ENCODE data around the gene SDCBP2. TPM values are rescaled to one million over a fixed set of nuclear protein-coding genes. Genes with fewer than 3 reads are reported as not detected.

Gene SDCBP2
- total and polyA plus RNA-seq, 10 of the 15 experiments (the other 5 are each of a cell fraction or from before 2014, with no cell fraction given) = 0.16 to 2.4 (median 1.1) TPM; not detected in 1

GRCh38 chr20:1310506-1311190, 18.3 kb downstream of the SDCBP2 start (continued):
- TF ChIP-seq WRNIP1 (IDR thresholded peaks at IDR 0.05; ENCODE audit: borderline replicate concordance, low read depth, low read length) (no peak), MAX (IDR thresholded peaks at IDR 0.05; ENCODE audit: low read depth, low read length) (no peak)

GRCh38 chr20:1310071-1310470, 18.9 kb downstream of the SDCBP2 start:
- no TSS peak for BruUV-seq (replicated peaks)
- RAD21 ChIA-PET (ENCODE audit: unreplicated experiment) = no interaction called here
- no peaks in the 10 kb centered on the region for H3K9me3 ChIP-seq (replicated peaks; ENCODE audit: control insufficient read depth, insufficient read depth, low read length)
- intact Hi-C loops (cut with micrococcal nuclease; ENCODE audit: unreplicated experiment) = loop anchor here (5.0 to 10.0 kb wide), 2 partner anchors 87 to 465 kb away; no protein-coding TSS in a partner anchor
- H4K20me1 ChIP-seq (ENCODE audit: control insufficient read depth, insufficient read depth) = no peaks in the 10 kb centered on the region
- no peak overlapping the region for H3K4me2 ChIP-seq (ENCODE audit: control insufficient read depth, insufficient read depth)
- no peak overlapping the region for H2AFZ ChIP-seq (ENCODE audit: control insufficient read depth, low read depth, low read length)
- in situ Hi-C loops (cut with MboI) = loop anchor here (5.0 kb wide), 1 partner anchor 127 kb away; no protein-coding TSS in a partner anchor
- 32% methylated on average over 9 of the region's 9 CpGs for WGBS (ENCODE audit: insufficient coverage, insufficient replicate concordance, low lambda C conversion rate, missing lambda C conversion rate)
- H3K4me3 ChIP-seq = no peak overlapping the region
- no peak overlapping the region for H3K9ac ChIP-seq (ENCODE audit: control insufficient read depth, insufficient read depth, low read length)
- no peaks in the 10 kb centered on the region for H3K4me1 ChIP-seq (ENCODE audit: control insufficient read depth, insufficient read depth, low read length)
- no peak for FAIRE-seq
- SMC1A ChIA-PET (ENCODE audit: uncharacterized antibody, unreplicated experiment) = interaction anchor here (0.6 to 1.0 kb wide), 3 partner anchors 127 to 199 kb away, joined by 3 read pairs; no protein-coding TSS in a partner anchor
- H3K27ac ChIP-seq (ENCODE audit: control insufficient read depth, insufficient read depth) = no peak overlapping the region
- TF ChIP-seq ZNF217 (IDR thresholded peaks at IDR 0.05) (no peak), ZBED1 (IDR thresholded peaks at IDR 0.05; ENCODE audit: borderline replicate concordance) (no peak), JUNB (IDR thresholded peaks at IDR 0.05) (no peak), YBX1 (IDR thresholded peaks at IDR 0.05) (no peak), RUNX3 (IDR thresholded peaks at IDR 0.05; ENCODE audit: low read length) (no peak), PRDM15 (CRISPR knock-in tag; IDR thresholded peaks at IDR 0.05) (no peak)
- no peak for ATAC-seq
- no peaks in the 10 kb centered on the region for H3K79me2 ChIP-seq (ENCODE audit: control insufficient read depth, insufficient read depth, low read length)
- H3K27me3 ChIP-seq (replicated peaks in 1 of 2; ENCODE audit: control insufficient read depth in 2 of 2, insufficient read depth in 2 of 2, low read length in 1 of 2) = no peaks in the 10 kb centered on the region
- CTCF ChIA-PET = interaction anchor here (1.0 to 1.1 kb wide), 3 partner anchors 88 to 194 kb away, joined by 3 read pairs; no protein-coding TSS in a partner anchor
- no peak for DNase-seq (ENCODE audit: low read depth, low spot score)
- no peaks in the 10 kb centered on the region for H3K36me3 ChIP-seq (ENCODE audit: control insufficient read depth in 2 of 2, insufficient read depth in 2 of 2, low read length in 1 of 2)
- POLR2A ChIA-PET = no interaction called here

Measured in GM12878 (cell line).